PC-3 (cell line): ENCODE results near the gene HPCAL4. TPM values are rescaled to one million over a fixed set of nuclear protein-coding genes. Genes with fewer than 3 reads are reported as not detected.

Source experiments
- ATAC-seq: fragments of 200-7000 bp; cut with Tn5 transposase; 2 replicates; pipeline ENCODE4 v1.9.1; 2020; ENCODE audit warnings: mild to moderate bottlenecking, moderate library complexity
- BruUV-seq: library from RNA; stranded (reverse); fragments of 400-500 nt; replicated peaks from 2 replicates; lab custom pipeline; 2021; lab: Mats Ljungman, UMichigan
- CTCF ChIA-PET: fragments of 300-600 bp; sonication (Branson Sonifier 250); formaldehyde crosslinking; loops from one replicate; lab custom pipeline; 2022; ENCODE audit warnings: antibody characterized with exemption; lab: Charles Lee
- POLR2A ChIA-PET: fragments of 300-600 bp; sonication (Branson Sonifier 250); formaldehyde crosslinking; loops from one replicate; lab custom pipeline; 2022; ENCODE audit warnings: antibody characterized with exemption; ENCODE audit not compliant: unreplicated experiment; lab: Charles Lee
- DNase-seq: peaks from one replicate; pipeline ENCODE4 v3.0.0-alpha.2; 2015
- H2AFZ ChIP-seq: fragments of 300-600 bp; sonication (generic); 2 replicates; pipeline ENCODE4 v1.6.0; 2016; ENCODE audit warnings: antibody characterized with exemption, low read length
- H3F3A ChIP-seq: fragments of 300-600 bp; sonication (generic); one replicate; pipeline ENCODE4 v1.6.0; 2017; ENCODE audit warnings: antibody characterized with exemption, low read length, control low read depth, mild to moderate bottlenecking; ENCODE audit not compliant: unreplicated experiment
- H3K27ac ChIP-seq: fragments of 300-600 bp; sonication (generic); 2 replicates; pipeline ENCODE4 v1.5.1; 2016; ENCODE audit warnings: mild to moderate bottlenecking, low read length
- H3K27me3 ChIP-seq: fragments of 300-600 bp; sonication (generic); 2 replicates; pipeline ENCODE4 v1.6.1; 2016; ENCODE audit warnings: low read length, mixed read lengths
- H3K36me3 ChIP-seq: fragments of 300-600 bp; sonication (generic); 2 replicates; pipeline ENCODE4 v1.6.1; 2016; ENCODE audit warnings: low read depth, mixed run types, low read length, mixed read lengths
- H3K4me1 ChIP-seq: fragments of 300-600 bp; sonication (generic); 2 replicates; pipeline ENCODE4 v1.5.1; 2016; ENCODE audit warnings: low read length; ENCODE audit not compliant: insufficient read depth
- H3K4me2 ChIP-seq: fragments of 300-600 bp; sonication (generic); 2 replicates; pipeline ENCODE4 v1.6.0; 2016; ENCODE audit warnings: low read length
- H3K4me3 ChIP-seq: fragments of 300-600 bp; sonication (generic); 2 replicates; pipeline ENCODE4 v1.5.1; 2016; ENCODE audit warnings: mild to moderate bottlenecking, low read length, mixed read lengths
- H3K79me2 ChIP-seq: fragments of 300-600 bp; sonication (generic); 2 replicates; pipeline ENCODE4 v1.6.1; 2017; ENCODE audit warnings: low read length, mixed read lengths
- H3K9ac ChIP-seq: fragments of 300-600 bp; sonication (generic); 2 replicates; pipeline ENCODE4 v1.6.0; 2016; ENCODE audit warnings: mild to moderate bottlenecking, low read length
- H3K9me2 ChIP-seq: fragments of 300-600 bp; sonication (generic); replicated peaks from 2 replicates; pipeline ENCODE4 v1.6.1; 2016; ENCODE audit warnings: mixed run types, low read length, mixed read lengths
- H3K9me3 ChIP-seq: fragments of 300-600 bp; sonication (generic); 2 replicates; pipeline ENCODE4 v1.6.1; 2016; ENCODE audit warnings: low read length, mixed read lengths
- H4K20me1 ChIP-seq: fragments of 300-600 bp; sonication (generic); 2 replicates; pipeline ENCODE4 v1.6.1; 2016; ENCODE audit warnings: low read length, mixed read lengths
- EZH2 ChIP-seq: fragments of 300-600 bp; sonication (generic); IDR thresholded peaks from one replicate; pipeline ENCODE4 v1.6.1; 2017; ENCODE audit warnings: antibody characterized with exemption, mild to moderate bottlenecking, low read length; ENCODE audit not compliant: unreplicated experiment
- EZH2phosphoT487 ChIP-seq: fragments of 300-600 bp; sonication (generic); IDR thresholded peaks from 2 replicates; pipeline ENCODE4 v1.6.1; 2018; ENCODE audit warnings: mild to moderate bottlenecking, antibody characterized with exemption, low read length, borderline replicate concordance
- intact Hi-C: fragments of 100-400 bp; cut with micrococcal nuclease; formaldehyde crosslinking; loops from 2 replicates; pipeline ENCODE4 v1.9.0; 2023
- total RNA-seq: library from RNA; depleted of rRNA; stranded (reverse); fragments of >200 nt; gene quantifications from 2 replicates; pipeline ENCODE4 v1.2.3, GENCODE V29; 2014
- TF ChIP-seq, protein P1 (sequence below): fragments of 300-600 bp; sonication (generic); conservative IDR thresholded peaks from 2 replicates; pipeline ENCODE4 v1.5.1; 2017; ENCODE audit warnings: antibody characterized with exemption, low read depth, mild to moderate bottlenecking, low read length

Gene HPCAL4
- total RNA-seq, 1 experiment from 2014 or later, result 0.04 TPM

DNA sequence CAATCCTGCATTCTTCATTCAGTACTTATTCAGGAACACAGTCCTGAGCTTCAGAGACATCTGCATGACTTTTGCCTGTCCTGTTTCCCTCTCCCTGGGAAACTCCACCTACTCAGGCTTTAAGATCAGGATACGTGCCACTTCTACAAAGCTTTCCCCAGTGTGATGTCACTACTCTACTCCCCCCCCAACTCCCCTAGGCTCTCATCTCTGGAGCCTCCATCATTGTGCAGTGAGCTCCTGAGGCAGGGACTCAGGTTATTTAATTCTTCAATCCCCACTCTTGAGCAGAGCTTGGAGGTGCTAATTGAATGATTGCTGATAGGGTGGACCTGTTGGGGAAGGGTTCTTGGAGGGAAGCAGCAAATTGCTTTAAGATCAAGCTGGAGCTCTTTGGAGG is 20.5 kb downstream of the HPCAL4 start:
- intact Hi-C loops, result no loop called here
- ATAC-seq (no peak), DNase-seq (no peak)
- Histone ChIP-seq H3K4me3 (no peak overlapping the region), H3K9me2 (no peaks in the 10 kb centered on the region), H3K27ac (no peak overlapping the region), H4K20me1 (no peaks in the 10 kb centered on the region), H3K9me3 (no peaks in the 10 kb centered on the region), H3K4me2 (no peak overlapping the region), H3F3A (no peaks in the 10 kb centered on the region), H2AFZ (no peak overlapping the region), H3K36me3 (no peaks in the 10 kb centered on the region), H3K79me2 (no peaks in the 10 kb centered on the region), H3K4me1 (no peaks in the 10 kb centered on the region; the same call in 1 of the 2 replicates), H3K9ac (no peak overlapping the region), H3K27me3 (peaks cover 21% of the 10 kb centered on the region)
- BruUV-seq, result no TSS peak
- TF ChIP-seq EZH2phosphoT487 (no peak), EZH2 (no peak)
- TF ChIP-seq, protein P1, sequence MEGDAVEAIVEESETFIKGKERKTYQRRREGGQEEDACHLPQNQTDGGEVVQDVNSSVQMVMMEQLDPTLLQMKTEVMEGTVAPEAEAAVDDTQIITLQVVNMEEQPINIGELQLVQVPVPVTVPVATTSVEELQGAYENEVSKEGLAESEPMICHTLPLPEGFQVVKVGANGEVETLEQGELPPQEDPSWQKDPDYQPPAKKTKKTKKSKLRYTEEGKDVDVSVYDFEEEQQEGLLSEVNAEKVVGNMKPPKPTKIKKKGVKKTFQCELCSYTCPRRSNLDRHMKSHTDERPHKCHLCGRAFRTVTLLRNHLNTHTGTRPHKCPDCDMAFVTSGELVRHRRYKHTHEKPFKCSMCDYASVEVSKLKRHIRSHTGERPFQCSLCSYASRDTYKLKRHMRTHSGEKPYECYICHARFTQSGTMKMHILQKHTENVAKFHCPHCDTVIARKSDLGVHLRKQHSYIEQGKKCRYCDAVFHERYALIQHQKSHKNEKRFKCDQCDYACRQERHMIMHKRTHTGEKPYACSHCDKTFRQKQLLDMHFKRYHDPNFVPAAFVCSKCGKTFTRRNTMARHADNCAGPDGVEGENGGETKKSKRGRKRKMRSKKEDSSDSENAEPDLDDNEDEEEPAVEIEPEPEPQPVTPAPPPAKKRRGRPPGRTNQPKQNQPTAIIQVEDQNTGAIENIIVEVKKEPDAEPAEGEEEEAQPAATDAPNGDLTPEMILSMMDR, result no peak
- ChIA-PET POLR2A (no interaction called here), CTCF (no interaction called here)

DNA sequence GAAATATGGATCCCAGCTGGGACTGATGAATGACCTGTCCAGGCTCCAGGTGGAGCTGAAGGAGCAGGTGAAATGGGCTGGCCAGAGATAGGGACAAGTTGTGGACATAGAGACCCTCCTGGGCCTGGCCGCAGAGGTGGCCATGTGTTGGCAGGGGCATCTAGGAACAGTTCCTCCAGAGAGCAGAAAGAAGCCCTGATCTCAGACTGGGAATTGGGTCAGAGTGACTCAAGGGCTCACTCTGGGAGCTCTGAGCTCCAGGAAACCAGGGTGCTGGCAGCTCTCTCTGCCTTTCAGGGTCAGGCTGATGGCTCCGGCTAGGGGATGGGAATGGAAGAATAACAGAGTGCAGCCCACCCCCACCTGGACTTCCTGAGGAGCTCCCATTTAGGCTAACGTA is 22.3 kb downstream of the HPCAL4 start:
- H3K36me3 ChIP-seq, result no peaks in the 10 kb centered on the region
- no peaks in the 10 kb centered on the region; the same call in 1 of the 2 replicates for H3K4me1 ChIP-seq
- no peaks in the 10 kb centered on the region for H4K20me1 ChIP-seq
- intact Hi-C loops, result no loop called here
- no peak overlapping the region for H3K27ac ChIP-seq
- H3K9me2 ChIP-seq, result no peaks in the 10 kb centered on the region
- BruUV-seq, result no TSS peak
- ChIA-PET POLR2A (interaction anchor here (0.5 kb wide), 1 partner anchor 53 kb away, joined by 3 read pairs; no protein-coding TSS in a partner anchor), CTCF (no interaction called here)
- no peak overlapping the region for H3K9ac ChIP-seq
- TF ChIP-seq, protein P1, result no peak
- TF ChIP-seq EZH2 (no peak), EZH2phosphoT487 (no peak)
- H2AFZ ChIP-seq, result no peak overlapping the region
- H3K27me3 ChIP-seq, result peaks cover 21% of the 10 kb centered on the region
- no peak overlapping the region for H3K4me3 ChIP-seq
- H3K79me2 ChIP-seq, result no peaks in the 10 kb centered on the region
- no peak for ATAC-seq
- no peaks in the 10 kb centered on the region for H3K9me3 ChIP-seq
- H3K4me2 ChIP-seq, result no peak overlapping the region
- no peak for DNase-seq
- H3F3A ChIP-seq, result no peaks in the 10 kb centered on the region

DNA sequence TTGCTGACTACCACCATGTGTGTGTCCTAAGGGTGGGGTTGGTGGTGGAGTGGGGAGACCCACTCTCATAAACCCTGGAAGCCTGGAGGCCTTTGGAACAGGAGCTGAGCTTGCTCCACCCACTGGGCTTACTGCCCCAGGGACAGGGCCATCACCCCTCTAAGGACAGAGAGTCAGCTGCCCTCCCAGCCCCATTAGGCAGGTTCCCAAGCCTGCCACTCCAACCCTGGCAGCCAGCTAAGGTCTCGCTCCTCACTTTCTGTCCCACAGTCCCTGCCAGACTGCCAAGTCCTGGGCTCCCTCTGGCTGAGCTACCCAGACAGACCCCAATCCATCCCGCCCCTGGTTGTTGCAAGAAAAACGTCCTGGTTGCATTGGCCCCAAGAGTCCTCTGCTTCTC is 23.1 kb downstream of the HPCAL4 start:
- no peaks in the 10 kb centered on the region for H3K79me2 ChIP-seq
- no TSS peak for BruUV-seq
- DNase-seq, result no peak
- no peak overlapping the region for H3K4me2 ChIP-seq
- no peaks in the 10 kb centered on the region; the same call in 1 of the 2 replicates for H3K4me1 ChIP-seq
- ChIA-PET CTCF (no interaction called here), POLR2A (no interaction called here)
- H3K4me3 ChIP-seq, result no peak overlapping the region
- H3K27ac ChIP-seq, result no peak overlapping the region
- no peak for TF ChIP-seq EZH2phosphoT487
- TF ChIP-seq, protein P1, result no peak
- TF ChIP-seq EZH2, result no peak
- intact Hi-C loops, result no loop called here
- H2AFZ ChIP-seq, result no peak overlapping the region
- H3K36me3 ChIP-seq, result no peaks in the 10 kb centered on the region
- no peaks in the 10 kb centered on the region for H3K9me2 ChIP-seq
- H3K27me3 ChIP-seq, result peaks cover 21% of the 10 kb centered on the region
- no peak overlapping the region for H3K9ac ChIP-seq
- ATAC-seq, result no peak
- no peaks in the 10 kb centered on the region for H3K9me3 ChIP-seq
- no peaks in the 10 kb centered on the region for H3F3A ChIP-seq
- H4K20me1 ChIP-seq, result no peaks in the 10 kb centered on the region
